CD4-positive, alpha-beta T cell treated with Interleukin-6 at 100 ng/mL for 8 hours (primary cell): ENCODE measurements around the gene THTPA.

Source experiments
- DNase-seq: peaks from one replicate; pipeline ENCODE4 v3.0.0-alpha.2; 2020; ENCODE audit warnings: mixed read lengths, low spot score

The THTPA gene

DNA sequence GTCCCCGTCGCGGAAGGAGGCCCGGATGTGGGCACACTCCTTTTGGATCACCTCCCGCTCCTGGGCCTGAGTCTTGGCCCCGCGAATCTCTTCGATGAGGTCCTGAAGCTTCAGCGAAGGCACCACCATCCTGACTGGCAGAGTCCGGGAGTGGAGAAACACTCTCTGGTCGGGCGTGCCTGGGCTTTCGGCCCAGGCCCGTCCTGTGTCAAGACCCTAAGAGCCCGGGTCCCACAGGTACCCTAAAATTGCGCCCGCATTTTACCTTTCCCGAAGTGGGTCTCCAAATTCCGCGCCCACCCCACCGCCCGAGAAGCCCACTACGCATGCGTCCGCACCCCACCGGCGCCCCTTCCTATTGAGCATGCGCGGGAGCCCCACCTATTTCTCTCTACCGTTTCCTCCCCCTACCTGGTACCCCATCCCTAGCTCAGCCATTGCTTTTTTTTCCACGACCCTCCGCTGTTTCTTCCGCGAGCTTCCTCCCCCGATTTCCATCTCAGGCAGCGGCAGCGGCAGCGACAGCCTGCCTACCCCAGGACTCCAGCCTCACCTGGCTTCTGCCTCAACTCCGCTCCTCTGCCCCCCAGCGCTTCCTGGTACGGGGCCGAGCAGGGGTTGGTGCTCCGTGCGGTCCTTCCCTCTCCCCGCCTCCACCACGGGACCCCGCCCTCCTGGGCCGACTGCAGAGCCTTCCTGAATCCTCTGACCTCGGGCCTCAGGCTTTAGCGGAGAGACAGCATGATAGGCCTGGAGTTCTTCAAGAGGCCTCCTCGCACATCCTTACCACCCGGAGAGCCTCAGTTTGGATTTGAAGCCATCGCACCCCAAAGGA, 11.3 kb downstream of the THTPA start, which contains the start of gene AP1G2:
AP1G2 (minus strand) TSS at position 606 of the 835 bp plus-strand sequence; CDS start at position 129, 477 bp downstream.
- DNase-seq, result peak; percentile 91

DNA sequence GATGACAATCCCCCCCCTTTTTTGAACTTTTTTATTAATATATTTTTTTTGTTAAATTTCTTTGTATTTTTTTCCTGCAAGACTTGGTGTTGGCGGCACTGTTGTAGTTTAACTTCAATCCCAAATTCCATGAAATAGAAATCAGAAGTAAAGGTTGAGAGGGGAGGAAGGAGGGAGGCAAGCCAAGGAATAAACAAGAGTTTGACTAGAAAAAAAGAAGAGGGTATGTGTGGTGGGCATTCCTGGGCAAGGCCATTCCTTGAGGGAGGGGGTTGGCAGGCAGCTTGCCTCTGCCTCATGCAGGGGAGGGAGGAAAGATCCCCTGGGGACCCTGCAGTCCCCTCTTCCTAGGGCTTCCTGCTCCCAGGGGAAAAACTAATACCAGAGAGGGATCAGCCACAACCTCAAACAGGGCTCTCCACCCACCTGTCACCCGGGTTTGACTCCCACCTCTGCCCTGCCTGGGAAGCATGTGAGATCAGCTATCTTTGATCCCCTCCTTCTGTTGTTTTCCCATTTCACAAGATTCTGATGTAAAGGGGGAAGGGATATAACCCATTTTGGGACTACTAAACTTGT, 12.0 kb downstream of the THTPA start:
- DNase-seq, result no peak

DNA sequence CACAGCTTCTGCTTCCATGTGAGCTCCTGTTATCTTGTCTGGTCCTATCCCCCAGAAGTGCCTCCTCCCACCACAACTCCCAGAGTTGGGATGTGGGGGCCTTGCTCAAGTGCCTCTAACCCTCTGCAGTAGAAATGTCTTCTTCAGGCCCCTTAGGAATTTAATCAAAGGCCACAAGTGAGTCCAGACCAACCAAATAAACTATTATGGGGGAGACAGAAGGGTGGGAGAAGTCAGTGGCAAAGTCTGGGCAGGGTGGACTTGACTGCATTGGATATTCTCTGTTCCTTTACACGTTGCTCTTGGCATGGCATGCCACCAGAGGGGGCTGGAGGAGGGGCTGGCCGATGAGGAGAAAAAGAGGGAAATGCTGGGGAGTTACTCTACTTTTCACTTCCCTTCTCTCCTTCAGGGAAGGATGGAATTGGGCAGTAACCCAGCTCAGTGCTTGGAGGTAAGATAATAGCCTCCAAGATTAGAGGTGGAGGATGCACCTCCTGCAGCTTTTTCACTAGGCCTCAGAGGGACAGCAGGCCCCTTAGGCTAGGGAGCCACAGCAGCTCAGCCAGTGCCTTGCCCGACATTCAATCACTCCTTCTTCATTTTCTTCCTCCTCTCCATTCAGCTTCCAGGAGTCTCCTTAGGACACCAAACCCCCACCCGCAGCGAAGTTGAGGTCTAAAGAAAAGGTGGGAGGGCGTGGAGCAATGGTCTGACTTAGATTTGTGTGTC, 12.7 kb downstream of the THTPA start:
- DNase-seq, result no peak

DNA sequence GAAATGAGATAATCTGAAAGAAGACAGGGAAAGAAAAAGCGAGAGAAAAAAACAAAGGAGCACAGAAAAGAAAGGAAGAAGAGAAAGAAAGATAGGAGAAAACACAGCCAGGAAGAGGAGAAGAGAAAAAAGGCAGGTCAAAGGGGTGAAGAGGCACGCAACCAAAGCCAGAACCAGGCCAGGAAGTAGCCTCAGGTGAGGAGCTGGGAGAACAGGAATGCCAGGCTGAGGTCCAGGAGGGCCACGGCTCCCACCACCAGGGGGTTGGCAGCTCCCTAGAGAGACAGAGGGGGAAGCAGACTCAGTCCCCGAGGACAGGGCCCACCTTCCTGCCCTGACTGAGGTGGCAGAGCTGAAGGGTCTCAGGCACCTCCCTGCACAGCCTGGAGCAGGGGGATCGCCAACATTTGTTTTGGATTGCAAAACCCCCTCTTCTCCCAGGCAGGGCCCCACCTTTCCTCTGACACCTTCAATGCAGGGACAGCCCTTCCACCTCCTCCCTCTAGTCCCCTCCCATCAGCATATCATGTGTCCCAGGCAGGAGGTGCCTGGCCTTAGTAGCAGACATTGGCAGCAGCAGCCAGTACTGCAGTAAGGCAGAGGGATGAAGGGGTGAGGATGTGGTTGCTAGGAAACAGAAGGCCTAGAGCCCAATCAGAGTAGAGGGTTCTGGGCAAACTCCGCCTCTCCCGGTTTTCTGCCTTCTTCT, 13.5 kb downstream of the THTPA start:
- DNase-seq, result no peak

DNA sequence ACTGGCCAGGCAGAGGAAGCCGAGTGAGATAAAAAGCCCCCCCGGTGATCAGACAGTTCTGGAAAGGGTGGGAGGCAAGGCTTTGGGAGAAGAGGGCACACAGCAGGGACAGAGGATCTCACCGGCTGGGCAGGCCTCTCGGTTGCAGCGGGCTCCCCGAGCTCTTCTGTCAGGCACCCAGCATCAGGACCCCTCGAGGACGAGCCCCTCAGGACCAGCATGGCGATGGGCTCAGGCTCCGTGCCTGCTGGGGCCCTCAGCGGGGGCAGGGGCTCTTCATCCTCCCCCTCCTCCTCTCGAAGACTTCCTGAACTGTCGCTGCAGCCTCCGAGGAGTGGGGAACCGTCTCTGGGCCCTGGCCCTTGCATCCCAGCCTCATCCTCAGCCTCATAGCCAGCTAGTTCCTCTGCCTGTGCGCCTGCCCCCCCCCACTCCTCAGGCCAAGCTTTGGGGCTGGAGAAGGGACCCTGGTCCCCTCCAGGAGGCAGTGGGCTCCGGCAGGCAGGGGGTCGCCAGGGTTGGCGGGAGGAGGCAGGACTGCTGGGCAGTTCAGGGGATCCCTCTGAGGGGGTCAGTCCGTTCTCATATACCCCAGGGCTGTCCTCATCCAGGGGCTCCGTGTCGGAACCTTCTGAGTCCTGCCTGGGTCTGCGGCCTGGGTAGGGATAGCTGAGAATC, 14.9 kb downstream of the THTPA start:
- no peak for DNase-seq

DNA sequence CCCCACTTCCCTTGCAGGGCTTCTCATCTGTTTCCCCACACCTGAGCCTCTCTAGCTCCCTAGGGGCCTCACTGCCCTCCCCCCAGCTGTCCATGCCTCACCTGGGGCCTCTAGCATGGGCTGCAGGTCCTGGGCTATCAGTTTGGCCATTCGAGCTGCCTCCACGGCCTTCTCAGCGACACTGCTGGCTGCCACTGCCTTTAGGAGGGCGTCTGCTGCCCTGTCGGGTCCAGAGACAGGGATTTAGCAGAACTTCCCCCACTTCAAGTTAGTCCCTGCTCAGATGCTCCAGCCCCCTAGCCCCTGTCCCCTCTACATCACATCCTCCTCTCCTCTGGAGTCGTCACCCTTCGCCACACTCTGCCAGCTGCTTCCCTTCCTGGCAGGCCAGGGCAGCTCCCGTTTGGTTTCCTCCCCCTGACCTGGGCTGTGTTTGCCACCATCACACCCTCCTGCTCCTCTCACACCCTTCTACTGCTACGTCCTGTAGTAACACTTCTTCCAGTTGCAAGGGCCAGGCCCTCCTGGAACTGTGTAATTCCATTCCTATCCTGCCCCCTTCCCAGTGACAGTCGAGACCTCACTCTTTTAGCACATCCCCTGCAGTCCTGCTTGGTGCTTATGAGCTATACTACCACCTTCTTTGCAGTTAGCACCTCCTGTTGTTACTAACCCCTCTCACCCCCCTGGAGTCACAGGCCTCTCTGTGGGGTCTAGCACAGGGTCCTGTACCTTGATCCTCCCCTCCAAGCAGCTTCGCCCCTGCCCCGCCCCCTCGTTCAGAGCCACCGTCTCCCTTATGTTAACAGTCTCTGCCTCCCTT, 15.8 kb downstream of the THTPA start:
- no peak for DNase-seq

DNA sequence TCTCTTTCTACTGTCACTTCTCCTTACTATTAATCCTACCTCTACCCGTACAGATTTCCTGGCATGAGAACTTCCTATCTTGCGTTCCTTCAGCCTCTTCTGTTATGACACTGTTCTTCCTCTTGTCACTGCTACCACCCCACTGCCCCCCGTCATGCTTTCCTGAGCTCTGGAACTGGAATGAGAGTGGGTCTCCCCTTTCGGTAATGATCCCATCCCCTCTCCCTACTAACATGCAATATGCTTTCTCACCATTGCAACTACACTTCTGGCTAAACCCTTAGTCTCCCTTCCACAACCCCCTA, 16.4 kb downstream of the THTPA start:
- no peak for DNase-seq

DNA sequence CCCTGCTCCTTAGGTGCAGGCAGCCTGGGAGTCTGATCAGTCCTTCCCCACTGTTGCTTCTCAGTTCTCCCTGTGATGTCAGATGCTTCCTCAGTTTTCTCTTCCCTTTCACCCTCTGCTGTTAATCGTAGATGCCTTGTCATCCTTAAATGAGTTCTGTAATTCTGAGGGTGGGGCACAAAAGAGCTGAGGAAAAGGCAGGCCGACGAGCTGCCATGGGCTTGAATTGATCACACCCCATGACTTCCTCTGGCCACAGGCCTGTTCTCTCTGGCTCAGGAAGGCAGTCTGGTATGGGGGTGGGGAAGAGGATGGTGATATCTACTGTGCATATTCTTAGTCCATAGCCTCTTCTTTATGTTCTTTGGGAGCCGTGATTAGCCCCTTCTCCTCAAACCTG, 16.8 kb downstream of the THTPA start:
- no peak for DNase-seq

DNA sequence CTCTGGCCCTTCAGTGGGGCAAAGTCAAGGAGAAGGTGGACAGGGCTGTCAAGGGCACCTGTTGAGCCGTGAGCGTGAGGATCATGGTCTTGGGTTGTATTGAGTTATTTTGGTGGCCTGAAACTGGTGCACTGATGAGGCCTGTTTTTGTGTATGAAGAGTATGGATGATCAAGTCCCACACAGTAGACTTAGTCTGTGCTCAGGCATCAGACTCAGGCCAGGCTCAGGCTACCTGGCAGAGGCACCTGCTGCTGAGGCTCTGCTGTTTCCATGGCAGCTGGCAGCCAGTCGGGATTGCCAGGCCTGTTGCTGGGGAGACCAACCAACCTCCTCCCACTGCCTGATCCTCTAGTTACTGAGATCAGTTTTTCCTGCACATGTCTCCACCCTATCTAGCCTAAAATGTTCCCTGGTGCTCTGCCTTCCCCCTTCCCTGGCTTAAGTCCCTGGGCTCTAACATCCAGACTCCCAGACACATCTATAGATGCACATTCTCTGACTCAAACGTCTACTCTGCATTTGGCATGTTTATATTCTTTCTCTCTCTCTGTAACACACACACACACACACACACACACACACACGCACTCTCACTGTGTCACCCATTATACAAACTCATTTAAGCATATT, 17.4 kb downstream of the THTPA start:
- no peak for DNase-seq

DNA sequence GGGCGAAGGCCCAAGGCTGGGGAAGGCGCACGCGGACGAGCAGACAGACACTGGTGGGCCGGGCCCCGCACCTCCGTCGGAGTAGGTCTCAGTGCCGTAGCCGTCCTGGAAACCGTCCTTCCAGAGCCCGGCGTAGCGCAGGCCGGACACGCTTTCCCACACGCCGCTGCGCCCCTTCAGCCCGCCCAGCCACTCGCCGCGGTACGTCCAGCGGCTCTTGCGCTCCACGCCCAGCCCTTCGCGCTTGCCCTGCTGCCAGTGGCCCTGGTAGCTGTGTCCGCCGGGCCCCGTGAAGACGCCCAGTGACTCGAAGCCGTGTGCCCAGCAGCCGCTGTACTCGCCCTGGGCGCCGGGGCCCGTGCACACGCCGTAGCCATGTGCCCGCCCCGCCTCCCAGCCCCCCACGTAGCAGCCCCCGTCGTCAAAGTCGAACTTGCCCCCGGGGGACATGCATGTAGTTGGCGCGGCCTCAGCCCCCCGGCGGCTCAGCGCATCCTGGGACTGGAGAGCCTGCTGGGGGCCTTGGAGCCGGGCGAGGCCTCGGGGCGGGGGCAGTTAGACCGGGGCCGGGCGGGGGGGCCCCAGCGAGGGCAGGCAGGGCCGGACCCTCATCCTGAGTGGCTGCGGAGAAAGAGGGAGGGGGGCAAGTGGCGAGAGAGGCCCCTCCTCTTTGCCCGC, 21.1 kb downstream of the THTPA start:
- no peak for DNase-seq

DNA sequence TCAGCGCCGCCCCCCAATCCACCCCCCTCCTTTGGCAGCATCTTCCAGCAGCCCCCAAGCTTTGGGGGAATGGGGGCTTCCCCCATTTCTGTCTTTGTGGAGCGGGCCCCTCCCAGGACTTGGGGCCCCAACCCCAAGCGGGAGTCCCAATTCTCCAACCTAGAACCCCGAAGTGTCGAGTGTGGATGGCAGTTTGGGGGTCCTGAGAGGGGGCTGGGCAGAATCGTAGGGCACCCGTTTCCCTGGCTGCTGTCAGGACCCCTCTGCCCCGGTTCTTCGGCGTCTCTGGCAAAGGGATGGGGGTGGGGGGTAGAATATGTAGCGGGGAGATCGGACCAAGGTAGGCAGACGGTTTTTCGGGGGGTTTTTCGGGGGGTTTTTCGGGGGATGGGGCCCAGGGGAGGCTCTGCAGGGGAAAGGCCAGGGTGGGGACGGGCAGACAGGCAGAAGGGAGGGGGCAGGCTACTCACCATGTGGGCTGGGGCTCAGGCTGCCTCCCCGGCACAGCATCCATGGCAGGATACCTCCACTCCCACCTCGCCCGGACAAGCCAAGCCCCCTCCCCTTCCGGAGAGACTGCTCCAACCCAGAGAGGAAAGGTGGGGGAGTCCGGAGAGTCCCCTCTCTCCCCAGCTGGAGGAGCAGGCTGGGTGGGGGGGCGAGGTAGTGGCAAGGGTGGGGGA, 21.8 kb downstream of the THTPA start:
- DNase-seq, result no peak

DNA sequence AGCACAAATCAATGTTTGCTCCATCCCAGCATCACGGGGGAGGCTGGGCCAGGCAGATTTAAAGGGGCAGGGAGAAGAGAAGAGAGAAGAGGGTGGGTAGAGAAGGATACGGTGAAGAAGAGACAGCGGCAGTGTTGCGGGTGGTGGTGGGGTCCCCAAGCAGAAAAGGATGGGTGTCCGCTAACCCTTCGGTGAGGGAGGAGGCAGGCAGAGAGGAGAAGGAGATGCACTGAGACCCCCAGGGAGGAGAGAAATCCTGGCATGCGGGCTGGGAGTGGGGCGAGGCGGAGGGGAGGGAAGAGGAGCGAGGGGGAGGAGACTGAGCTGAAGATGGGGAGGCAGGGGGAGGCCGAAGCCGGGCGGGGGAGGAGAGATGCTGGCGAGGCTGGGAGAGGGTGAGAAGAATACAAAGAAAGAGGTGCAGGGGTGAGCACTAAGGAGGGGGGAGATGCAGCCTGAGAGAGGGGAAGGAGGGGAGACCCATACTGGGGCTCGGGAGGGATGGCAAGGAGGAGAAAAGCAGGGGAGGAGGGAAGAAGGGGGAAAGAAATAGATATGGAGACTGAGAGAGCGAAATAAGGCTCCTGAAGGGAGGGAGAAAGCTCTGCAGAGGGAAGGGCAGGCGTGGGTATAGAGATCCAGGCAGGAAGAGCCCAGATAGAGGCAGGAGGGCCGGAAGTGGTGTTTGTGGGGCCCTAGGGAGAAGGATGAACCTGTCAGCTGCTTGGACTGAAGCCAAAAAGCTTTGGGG, 22.7 kb downstream of the THTPA start, which contains the start of gene JPH4:
JPH4 (minus strand) TSS at position 231 of the 751 bp plus-strand sequence. CDS start 1,337 bp downstream, outside the sequence.
- DNase-seq, result no peak

DNA sequence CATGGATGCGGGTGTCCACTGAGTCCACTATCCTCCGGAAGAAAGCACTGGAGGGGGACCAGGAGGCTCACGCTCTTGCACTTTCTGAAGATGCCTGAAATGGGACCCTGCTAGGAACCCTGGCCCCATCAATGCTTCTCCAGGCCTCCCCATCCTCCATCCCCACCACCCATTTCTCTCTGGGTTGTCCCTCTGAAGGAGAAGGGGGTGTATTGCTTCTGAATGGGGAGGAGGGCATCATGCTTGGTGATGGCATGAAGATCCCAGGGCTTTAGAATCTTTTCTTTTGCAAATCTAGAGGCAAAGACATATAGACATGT, 23.2 kb downstream of the THTPA start:
- DNase-seq, result no peak

DNA sequence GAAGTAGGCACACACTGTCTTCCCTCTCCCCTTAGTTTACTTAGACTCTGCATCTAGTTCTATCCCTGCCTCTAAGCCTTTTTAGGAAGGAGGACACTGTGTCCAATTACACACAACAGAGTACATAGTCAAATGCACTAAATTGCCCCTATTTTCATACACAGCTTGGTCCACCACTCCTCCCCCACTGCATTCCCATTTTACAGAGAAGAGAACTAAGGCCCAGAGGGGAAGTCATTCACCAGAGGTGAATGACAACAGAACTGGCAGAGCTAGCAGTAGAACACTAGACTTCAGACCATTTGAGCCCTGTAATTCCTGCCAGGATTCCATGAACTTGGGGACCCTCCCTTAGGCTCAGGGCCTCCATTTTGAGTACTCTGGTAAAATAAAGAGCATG, 23.7 kb downstream of the THTPA start:
- no peak for DNase-seq

DNA sequence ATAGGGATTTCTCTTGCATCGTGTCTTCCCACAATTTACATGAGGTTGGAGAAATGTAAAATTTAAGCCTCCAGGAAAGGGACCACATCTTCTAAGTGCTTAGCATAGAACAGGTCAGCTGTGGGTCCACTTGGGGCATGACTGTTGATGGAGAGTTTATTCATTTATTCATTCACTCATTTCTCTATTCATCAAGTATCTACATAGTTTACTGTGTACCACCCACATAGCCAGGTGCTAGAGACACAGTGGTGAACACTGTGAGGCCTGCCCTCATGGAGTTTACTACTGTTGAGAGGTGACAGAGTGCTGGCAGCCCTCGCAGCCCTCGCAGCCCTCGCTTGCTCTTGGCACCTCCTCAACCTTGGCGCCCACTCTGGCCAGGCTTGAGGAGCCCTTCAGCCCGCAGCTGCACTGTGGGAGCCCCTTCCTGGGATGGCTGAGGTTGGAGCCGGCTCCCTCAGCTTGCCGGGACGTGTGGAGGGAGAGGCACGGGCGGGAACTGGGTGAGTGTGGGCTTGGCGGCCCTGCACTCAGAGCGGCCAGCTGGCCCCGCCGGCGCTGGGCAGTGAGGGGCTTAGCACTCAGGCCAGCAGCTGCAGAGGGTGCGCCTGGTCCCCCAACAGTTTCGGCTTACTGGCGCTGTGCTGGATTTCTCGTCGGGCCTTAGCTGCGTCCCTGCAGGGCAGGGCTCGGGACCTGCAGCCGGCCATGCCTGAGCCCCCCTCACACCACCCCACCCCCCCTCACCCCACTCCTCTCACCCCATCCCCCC, 24.3 kb downstream of the THTPA start:
- no peak for DNase-seq

DNA sequence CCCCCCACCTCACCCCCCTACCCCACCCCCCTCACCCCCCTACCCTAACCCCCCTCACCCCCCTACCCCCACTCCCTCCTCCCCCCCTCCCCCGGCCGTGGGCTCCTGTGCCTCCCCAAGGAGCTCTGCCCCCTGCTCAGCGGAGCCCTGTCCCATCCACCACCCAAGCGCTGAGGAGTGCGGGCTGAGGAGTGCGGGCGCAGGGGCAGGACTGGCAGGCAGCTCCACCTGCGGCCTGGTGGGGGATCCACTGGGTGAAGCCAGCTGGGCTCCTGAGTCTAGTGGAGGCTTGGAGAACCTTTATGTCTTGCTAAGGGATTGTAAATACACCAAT, 24.8 kb downstream of the THTPA start:
- no peak for DNase-seq

DNA sequence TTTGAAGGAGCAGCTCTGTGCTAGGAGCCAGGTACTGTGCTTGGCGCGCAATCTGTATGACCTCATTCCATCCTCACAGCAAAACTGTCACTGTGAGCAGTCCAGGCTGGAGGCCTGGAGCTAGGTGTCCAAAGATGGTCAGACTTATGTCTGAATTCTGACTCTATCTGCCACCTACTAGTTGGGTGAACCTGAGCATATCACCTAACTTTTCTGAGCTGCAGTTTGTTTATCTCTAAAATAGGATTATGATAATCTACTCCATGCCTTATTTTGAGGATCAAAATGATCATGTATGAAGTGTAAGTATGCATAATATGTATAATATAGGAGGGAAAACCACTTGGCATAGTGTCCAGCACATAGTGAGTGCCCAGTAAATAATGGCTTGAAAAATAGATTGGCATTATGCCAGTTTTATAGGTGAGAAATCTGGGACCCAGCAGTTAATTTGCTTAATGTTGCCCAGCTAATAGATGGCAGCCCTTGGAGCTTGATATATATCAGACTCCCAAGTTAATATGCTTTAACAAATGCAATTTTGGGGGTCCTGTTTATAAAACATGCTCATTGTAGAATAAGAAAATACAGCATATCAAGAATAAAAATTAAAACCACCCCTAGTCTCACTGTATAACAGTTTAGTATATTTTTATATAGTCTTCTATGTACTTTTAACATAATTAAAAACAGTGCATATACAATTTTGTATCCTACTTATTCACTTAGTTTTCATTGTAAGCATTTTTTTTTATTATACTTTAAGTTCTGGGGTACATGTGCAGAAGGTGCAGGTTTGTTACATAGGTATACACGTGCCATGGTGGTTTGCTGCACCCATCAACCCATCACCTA, 27.1 kb downstream of the THTPA start:
- no peak for DNase-seq
